Measurements from ENCODE around the gene ALS2CL. TPM values are rescaled to one million over a fixed set of nuclear protein-coding genes. Genes with fewer than 3 reads are reported as not detected.

Gene ALS2CL
- total RNA-seq, 3 donors from 2014 or later (not counting 1 experiment from before 2014, with no cell fraction given) = 0.07 to 1.3 (median 0.70) TPM

- H3K4me1 Mint-ChIP-seq = peaks cover 0 to 4% of the 10 kb centered on the region in 2 donors
Observed at GRCh38 chr3:46716461-46717441, 23.3 kb upstream of the ALS2CL start.

DNA sequence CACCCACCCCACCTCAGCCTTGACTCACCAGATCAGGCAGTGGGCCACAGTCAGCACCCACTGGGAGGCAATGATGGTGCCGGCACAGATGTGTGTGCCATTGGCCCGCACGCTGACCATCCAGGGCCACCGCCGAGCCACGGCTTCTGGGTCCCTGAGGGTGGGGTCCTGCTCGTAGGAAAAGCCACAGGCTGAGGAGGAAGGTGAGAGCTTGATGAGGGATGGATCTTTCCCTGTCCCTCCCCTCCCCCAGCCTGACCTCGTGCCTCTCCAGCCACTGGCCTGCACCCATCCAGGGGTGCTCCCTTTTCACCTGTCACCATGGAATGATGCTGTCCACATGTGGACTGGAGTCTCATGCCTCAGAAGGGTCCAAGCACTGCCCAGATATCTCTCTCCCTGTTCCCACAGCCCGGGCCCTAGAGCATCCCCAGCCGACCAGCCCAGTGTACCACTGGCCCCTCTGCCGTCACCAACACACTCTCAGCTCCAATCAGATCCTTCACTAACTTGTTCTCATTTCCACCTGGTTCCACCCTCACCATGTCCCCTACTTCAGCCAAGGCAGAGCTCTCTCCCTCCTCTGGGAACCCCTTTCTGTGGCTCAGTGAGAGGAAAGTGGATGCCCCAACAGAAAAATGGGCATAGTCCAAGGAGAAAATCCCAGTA, 22.2 kb upstream of the ALS2CL start:
- Histone ChIP-seq H3K9me3 (ENCODE audit: control insufficient read depth, insufficient read depth, low read length) (no peaks in the 10 kb centered on the region), H3K27me3 (ENCODE audit: control insufficient read depth, insufficient read depth, low read length) (peaks cover 2% of the 10 kb centered on the region), H3K27ac (ENCODE audit: low read length) (no peak overlapping the region), H3K4me3 (ENCODE audit: low read length) (no peak overlapping the region), H3K4me1 (ENCODE audit: control insufficient read depth, insufficient read depth, low read length) (no peaks in the 10 kb centered on the region), H3K36me3 (ENCODE audit: control insufficient read depth, insufficient read depth, low read length) (no peaks in the 10 kb centered on the region)
- peaks cover 0 to 4% of the 10 kb centered on the region in 2 donors for H3K4me1 Mint-ChIP-seq
- H3K27me3 Mint-ChIP-seq (ENCODE audit: low read depth in 2 of 2) = peaks cover 0 to 18% of the 10 kb centered on the region in 2 donors
- WGBS (ENCODE audit: insufficient coverage) = 95% methylated on average over 9 of the region's 11 CpGs
- DNase-seq (no peak), ATAC-seq (no peak)
- TF ChIP-seq, protein P1, sequence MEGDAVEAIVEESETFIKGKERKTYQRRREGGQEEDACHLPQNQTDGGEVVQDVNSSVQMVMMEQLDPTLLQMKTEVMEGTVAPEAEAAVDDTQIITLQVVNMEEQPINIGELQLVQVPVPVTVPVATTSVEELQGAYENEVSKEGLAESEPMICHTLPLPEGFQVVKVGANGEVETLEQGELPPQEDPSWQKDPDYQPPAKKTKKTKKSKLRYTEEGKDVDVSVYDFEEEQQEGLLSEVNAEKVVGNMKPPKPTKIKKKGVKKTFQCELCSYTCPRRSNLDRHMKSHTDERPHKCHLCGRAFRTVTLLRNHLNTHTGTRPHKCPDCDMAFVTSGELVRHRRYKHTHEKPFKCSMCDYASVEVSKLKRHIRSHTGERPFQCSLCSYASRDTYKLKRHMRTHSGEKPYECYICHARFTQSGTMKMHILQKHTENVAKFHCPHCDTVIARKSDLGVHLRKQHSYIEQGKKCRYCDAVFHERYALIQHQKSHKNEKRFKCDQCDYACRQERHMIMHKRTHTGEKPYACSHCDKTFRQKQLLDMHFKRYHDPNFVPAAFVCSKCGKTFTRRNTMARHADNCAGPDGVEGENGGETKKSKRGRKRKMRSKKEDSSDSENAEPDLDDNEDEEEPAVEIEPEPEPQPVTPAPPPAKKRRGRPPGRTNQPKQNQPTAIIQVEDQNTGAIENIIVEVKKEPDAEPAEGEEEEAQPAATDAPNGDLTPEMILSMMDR (IDR thresholded peaks at IDR 0.05) = no peak
- intact Hi-C loops (cut with micrococcal nuclease) = no loop called here
- no peak overlapping the region for H3K4me3 Mint-ChIP-seq
- no peaks in the 10 kb centered on the region for H3K9me3 Mint-ChIP-seq
- H3K27ac Mint-ChIP-seq = no peak overlapping the region
- H3K36me3 Mint-ChIP-seq = no peaks in the 10 kb centered on the region

More at GRCh38 chr3:46716461-46717441, 23.3 kb upstream of the ALS2CL start:
- TF ChIP-seq, protein P1 (IDR thresholded peaks at IDR 0.05) = no peak
- intact Hi-C loops (cut with micrococcal nuclease) = no loop called here
- Mint-ChIP-seq H3K27me3 (ENCODE audit: low read depth in 2 of 2) (peaks cover 0 to 18% of the 10 kb centered on the region in 2 donors), H3K4me3 (no peak overlapping the region), H3K27ac (no peak overlapping the region), H3K9me3 (peaks cover 0 to 3% of the 10 kb centered on the region in 2 donors), H3K36me3 (no peaks in the 10 kb centered on the region)
- Histone ChIP-seq H3K27ac (ENCODE audit: low read length) (no peak overlapping the region), H3K4me3 (ENCODE audit: low read length) (no peak overlapping the region), H3K4me1 (ENCODE audit: control insufficient read depth, insufficient read depth, low read length) (no peaks in the 10 kb centered on the region), H3K27me3 (ENCODE audit: control insufficient read depth, insufficient read depth, low read length) (peaks cover 2% of the 10 kb centered on the region), H3K36me3 (ENCODE audit: control insufficient read depth, insufficient read depth, low read length) (no peaks in the 10 kb centered on the region), H3K9me3 (ENCODE audit: control insufficient read depth, insufficient read depth, low read length) (no peaks in the 10 kb centered on the region)
- ATAC-seq = no peak
- 91% methylated on average over 19 of the region's 19 CpGs for WGBS (ENCODE audit: insufficient coverage)
- no peak for DNase-seq

DNA sequence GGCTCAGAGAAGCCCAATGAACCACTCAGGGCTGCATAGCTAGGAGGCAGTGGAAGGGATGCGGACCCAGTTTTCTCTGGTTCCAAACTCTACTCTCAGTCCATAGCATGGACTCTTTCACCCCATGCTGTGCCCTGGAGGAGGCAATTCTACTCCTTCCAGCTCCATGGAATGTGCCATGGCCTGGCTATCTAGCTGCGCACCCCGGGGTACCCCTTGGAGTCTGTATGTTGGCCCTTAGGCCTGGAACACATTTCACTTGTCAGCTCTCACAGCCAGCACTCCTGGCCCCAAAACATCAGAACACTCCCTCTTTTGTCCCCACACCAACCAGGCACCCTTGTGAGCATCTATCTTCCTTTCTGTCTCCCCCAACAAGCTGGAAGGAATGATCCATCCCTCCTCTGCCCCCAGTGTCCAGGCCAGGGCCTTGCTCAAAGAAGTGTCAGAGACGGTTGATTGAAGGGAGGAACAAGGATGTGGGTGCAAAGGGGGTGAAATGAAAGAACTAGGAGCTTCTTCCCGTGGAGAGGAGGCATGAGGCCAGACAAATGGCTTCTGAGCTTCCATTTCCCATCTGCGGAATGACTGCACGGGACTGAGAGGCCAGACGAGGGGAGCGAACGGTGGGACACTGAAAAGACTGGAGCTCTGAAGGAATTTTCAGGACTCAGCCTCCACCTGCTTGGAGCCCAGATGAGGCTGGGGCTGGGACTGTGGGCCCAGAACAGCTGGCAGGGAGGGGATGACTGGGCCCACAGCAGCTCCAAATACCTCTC, 21.4 kb upstream of the ALS2CL start:
- Mint-ChIP-seq H3K27me3 (ENCODE audit: low read depth in 2 of 2) (peaks cover 0 to 18% of the 10 kb centered on the region in 2 donors), H3K9me3 (no peaks in the 10 kb centered on the region), H3K4me3 (no peak overlapping the region), H3K4me1 (peaks cover 0 to 4% of the 10 kb centered on the region in 2 donors), H3K27ac (no peak overlapping the region), H3K36me3 (no peaks in the 10 kb centered on the region)
- WGBS (ENCODE audit: insufficient coverage) = 88% methylated on average over 10 of the region's 10 CpGs
- H3K4me3 ChIP-seq (ENCODE audit: low read length) = no peak overlapping the region
- peaks cover 2% of the 10 kb centered on the region for H3K27me3 ChIP-seq (ENCODE audit: control insufficient read depth, insufficient read depth, low read length)
- no peaks in the 10 kb centered on the region for H3K9me3 ChIP-seq (ENCODE audit: control insufficient read depth, insufficient read depth, low read length)
- TF ChIP-seq, protein P1 (IDR thresholded peaks at IDR 0.05) = no peak
- H3K4me1 ChIP-seq (ENCODE audit: control insufficient read depth, insufficient read depth, low read length) = no peaks in the 10 kb centered on the region
- DNase-seq = no peak
- no peak overlapping the region for H3K27ac ChIP-seq (ENCODE audit: low read length)
- H3K36me3 ChIP-seq (ENCODE audit: control insufficient read depth, insufficient read depth, low read length) = no peaks in the 10 kb centered on the region
- intact Hi-C loops (cut with micrococcal nuclease) = no loop called here
- no peak for ATAC-seq
